ENCODE data around the gene ASPSCR1. TPM values are rescaled to one million over a fixed set of nuclear protein-coding genes. Genes with fewer than 3 reads are reported as not detected.
A peak's percentile ranks its signal among the peaks of the same experiment; 100 is the strongest.

The ASPSCR1 gene
- total RNA-seq, 1 donor from 2014 or later = 50.0 TPM

GRCh38 chr17:82034371-82035011 is 57.1 kb downstream of the ASPSCR1 start:
- POLR2A ChIA-PET = interaction anchor here (0.6 to 1.7 kb wide), 2 partner anchors 11 to 1088 kb away, joined by 3 to 5 read pairs; partner anchors contain the start of genes CENPX and LRRC45
- CTCF ChIA-PET = interaction anchor here (1.2 to 1.7 kb wide), 2 partner anchors 13 to 75 kb away, joined by 3 to 8 read pairs; no protein-coding TSS in a partner anchor
- intact Hi-C loops (cut with micrococcal nuclease) = loop anchor here (5.0 to 10.0 kb wide), 3 partner anchors 57 to 260 kb away; partner anchors contain the start of genes ASPSCR1 and SLC16A3
- H3K4me3 Mint-ChIP-seq = peak overlapping the region; percentile 24
- no peak overlapping the region for H3K27ac Mint-ChIP-seq
- DNase-seq (no peak), ATAC-seq (ENCODE audit: low read depth) (no peak)
- no peak for TF ChIP-seq CTCF (IDR thresholded peaks at IDR 0.05)
- peaks cover 7% of the 10 kb centered on the region for H3K36me3 Mint-ChIP-seq (ENCODE audit: low read depth)
- no peaks in the 10 kb centered on the region for H3K9me3 Mint-ChIP-seq
- H3K4me1 Mint-ChIP-seq = peaks cover 33% of the 10 kb centered on the region
- peaks cover 2% of the 10 kb centered on the region for H3K27me3 Mint-ChIP-seq

GRCh38 chr17:82035488-82035887 is 58.1 kb downstream of the ASPSCR1 start:
- H3K4me3 Mint-ChIP-seq = peak overlapping the region; percentile 52
- ATAC-seq (ENCODE audit: low read depth) (no peak), DNase-seq (no peak)
- no peaks in the 10 kb centered on the region for H3K9me3 Mint-ChIP-seq
- ChIA-PET POLR2A (interaction anchor here (1.1 to 1.7 kb wide), 3 partner anchors 11 to 75 kb away, joined by 3 to 5 read pairs (median 3); partner anchors contain the start of genes CENPX, LRRC45 and NOTUM), CTCF (interaction anchor here (1.2 to 1.7 kb wide), 2 partner anchors 14 to 76 kb away, joined by 3 to 8 read pairs; no protein-coding TSS in a partner anchor)
- H3K36me3 Mint-ChIP-seq (ENCODE audit: low read depth) = peaks cover 7% of the 10 kb centered on the region
- peaks cover 28% of the 10 kb centered on the region for H3K4me1 Mint-ChIP-seq
- no peaks in the 10 kb centered on the region for H3K27me3 Mint-ChIP-seq
- intact Hi-C loops (cut with micrococcal nuclease) = loop anchor here (5.0 to 10.0 kb wide), 3 partner anchors 58 to 259 kb away; partner anchors contain the start of genes ASPSCR1 and SLC16A3
- H3K27ac Mint-ChIP-seq = no peak overlapping the region
- TF ChIP-seq CTCF (IDR thresholded peaks at IDR 0.05) = no peak

GRCh38 chr17:82035956-82036633 is 58.7 kb downstream of the ASPSCR1 start:
- POLR2A ChIA-PET = interaction anchor here (0.6 to 1.7 kb wide), 4 partner anchors 8 to 75 kb away, joined by 3 to 7 read pairs (median 4); partner anchors contain the start of genes CENPX, LRRC45 and NOTUM
- no peak overlapping the region for H3K27ac Mint-ChIP-seq
- no peaks in the 10 kb centered on the region for H3K9me3 Mint-ChIP-seq
- no peaks in the 10 kb centered on the region for H3K27me3 Mint-ChIP-seq
- TF ChIP-seq CTCF (IDR thresholded peaks at IDR 0.05) = no peak
- peaks cover 7% of the 10 kb centered on the region for H3K36me3 Mint-ChIP-seq (ENCODE audit: low read depth)
- CTCF ChIA-PET = interaction anchor here (1.2 to 1.7 kb wide), 2 partner anchors 15 to 76 kb away, joined by 3 to 8 read pairs; no protein-coding TSS in a partner anchor
- ATAC-seq (ENCODE audit: low read depth) (no peak), DNase-seq (no peak)
- H3K4me3 Mint-ChIP-seq = peak overlapping the region; percentile 86
- intact Hi-C loops (cut with micrococcal nuclease) = loop anchor here (2.0 to 10.0 kb wide), 6 partner anchors 29 to 259 kb away; partner anchors contain the start of genes ASPSCR1, DUS1L, P4HB and SLC16A3
- peaks cover 27% of the 10 kb centered on the region for H3K4me1 Mint-ChIP-seq

- intact Hi-C loops (cut with micrococcal nuclease) = loop anchor here (1.0 to 10.0 kb wide), 9 partner anchors 13 to 258 kb away; partner anchors contain the start of genes ASPSCR1, DUS1L, FASN and GPS1
- H3K27me3 Mint-ChIP-seq = no peaks in the 10 kb centered on the region
- no peak for ATAC-seq (ENCODE audit: low read depth)
- POLR2A ChIA-PET = interaction anchor here (0.6 to 2.3 kb wide), 3 partner anchors 9 to 77 kb away, joined by 7 to 28 read pairs (median 7); partner anchors contain the start of gene FASN
- no peak for DNase-seq
- H3K4me1 Mint-ChIP-seq = peaks cover 27% of the 10 kb centered on the region
- CTCF ChIA-PET = interaction anchor here (1.3 kb wide), 1 partner anchor 77 kb away, joined by 25 read pairs; no protein-coding TSS in a partner anchor
- peak overlapping the region; percentile 7 for H3K27ac Mint-ChIP-seq
- H3K9me3 Mint-ChIP-seq = no peaks in the 10 kb centered on the region
- H3K36me3 Mint-ChIP-seq (ENCODE audit: low read depth) = peaks cover 7% of the 10 kb centered on the region
- no peak for TF ChIP-seq CTCF (IDR thresholded peaks at IDR 0.05)
- peak overlapping the region; percentile 86 for H3K4me3 Mint-ChIP-seq
Observed at GRCh38 chr17:82036634-82037091, 59.2 kb downstream of the ASPSCR1 start.

Measured in activated B cell treated with CpG ODN at 0.5 μM for 24 hours (primary cell).